HepG2 (cell line): ENCODE data around the gene NR3C2. TPM values are rescaled to one million over a fixed set of nuclear protein-coding genes. Genes with fewer than 3 reads are reported as not detected.

Experiments used
- ATAC-seq: fragments of 200-7000 bp; cut with Tn5 transposase; 3 replicates; pipeline ENCODE4 v1.9.1; 2020; ENCODE audit warnings: mild to moderate bottlenecking, moderate library complexity
- BruUV-seq: library from RNA; stranded (reverse); fragments of 400-500 nt; replicated peaks from 2 replicates; lab custom pipeline; 2021; lab: Mats Ljungman, UMichigan
- CTCF ChIA-PET: fragments of 300-600 bp; formaldehyde crosslinking; extraction: SDS; loops from one replicate; lab custom pipeline; 2021; ENCODE audit warnings: low total read pairs, inconsistent platforms, low intra/inter-chr PET ratio; lab: Yijun Ruan, JAX
- POLR2A ChIA-PET: fragments of 350-600 bp; sonication (Branson Sonifier 250); formaldehyde crosslinking; loops from one replicate; lab custom pipeline; 2020; ENCODE audit warnings: antibody characterized with exemption, inconsistent platforms; lab: Yijun Ruan, JAX
- DNase-seq: peaks from one replicate; pipeline ENCODE4 v3.0.0-alpha.2; 2015; ENCODE audit warnings: low spot score
- FAIRE-seq: peaks from 3 replicates; lab custom pipeline; 2011; peaks lifted over from hg19 to GRCh38; lab: Jason Lieb, UNC
- H2AFZ ChIP-seq: one replicate; pipeline ENCODE4 v1.6.1; 2011; ENCODE audit warnings: low read length, inconsistent platforms
- H3K27ac ChIP-seq: fragments of 300-600 bp; 3 replicates; pipeline ENCODE4 v1.8.0; 2011; ENCODE audit warnings: mixed run types, mild to moderate bottlenecking, mixed read lengths, low read length, inconsistent platforms; ENCODE audit not compliant: insufficient read depth; ENCODE audit errors: extremely low read length
- H3K27me3 ChIP-seq, 2 experiments: fragments of 200-600 bp in 1 of 2; 2 replicates in 1 of 2; 3 replicates in 1 of 2; pipeline versions ENCODE4 v1.6.0 to v1.8.0; 2011; ENCODE audit warnings: low read length in 2 of 2, mild to moderate bottlenecking in 2 of 2, moderate library complexity in 2 of 2, inconsistent platforms in 1 of 2; ENCODE audit not compliant: insufficient read depth in 2 of 2, control insufficient read depth in 1 of 2
- H3K36me3 ChIP-seq, 2 experiments: fragments of 200-600 bp in 1 of 2; replicated peaks in 1 of 2; 2 replicates in 1 of 2; 3 replicates in 1 of 2; pipeline versions ENCODE4 v1.5.1 to v1.8.0; 2011; ENCODE audit warnings: low read length in 2 of 2, inconsistent platforms in 1 of 2; ENCODE audit not compliant: insufficient read depth in 2 of 2, control insufficient read depth in 1 of 2
- H3K4me1 ChIP-seq: 2 replicates; pipeline ENCODE4 v1.5.1; 2012; ENCODE audit warnings: low read length, inconsistent platforms; ENCODE audit not compliant: insufficient read depth
- H3K4me2 ChIP-seq: 2 replicates; pipeline ENCODE4 v1.6.0; 2011; ENCODE audit warnings: low read depth, low read length, inconsistent platforms
- H3K4me3 ChIP-seq, 3 experiments: fragments of 200-600 bp in 1 of 3; sonication (generic), shearing (Covaris generic) in 1 of 3; replicated peaks in 1 of 3; 2 replicates each; pipeline ENCODE4 v1.5.1; 2011 to 2016; ENCODE audit warnings: low read length in 3 of 3, inconsistent platforms in 2 of 3, low read depth in 2 of 3, mild to moderate bottlenecking in 2 of 3, control low read depth in 1 of 3, mixed read lengths in 1 of 3; ENCODE audit not compliant: insufficient read depth in 1 of 3
- H3K79me2 ChIP-seq: one replicate; pipeline ENCODE4 v1.6.1; 2011; ENCODE audit warnings: low read length, inconsistent platforms; ENCODE audit not compliant: insufficient read depth
- H3K9ac ChIP-seq: 2 replicates; pipeline ENCODE4 v1.6.0; 2011; ENCODE audit warnings: mild to moderate bottlenecking, low read depth, low read length, inconsistent platforms; ENCODE audit not compliant: insufficient read depth
- H3K9me3 ChIP-seq: 2 replicates; pipeline ENCODE4 v1.5.1; 2012; ENCODE audit warnings: mild to moderate bottlenecking, low read length
- H4K20me1 ChIP-seq: 2 replicates; pipeline ENCODE4 v1.6.0; 2011; ENCODE audit warnings: inconsistent platforms, mild to moderate bottlenecking, low read length, moderate library complexity; ENCODE audit not compliant: insufficient read depth
- FOXC1 ChIP-seq: sonication (generic); formaldehyde crosslinking; IDR thresholded peaks from 2 replicates; pipeline ENCODE4 v1.8.0; 2022; ENCODE audit warnings: mild to moderate bottlenecking, missing genetic modification reagents, borderline replicate concordance
- HNRNPK ChIP-seq: fragments of 200-400 bp; formaldehyde crosslinking; IDR thresholded peaks from 2 replicates; pipeline ENCODE4 v1.6.1; 2018; ENCODE audit warnings: low read length, low read depth, moderate library complexity, mild to moderate bottlenecking; ENCODE audit not compliant: poor library complexity, severe bottlenecking
- NCOA1 ChIP-seq: sonication (generic); formaldehyde crosslinking; IDR thresholded peaks from 2 replicates; pipeline ENCODE4 v1.9.0; 2021; ENCODE audit warnings: missing genetic modification reagents
- POGZ ChIP-seq: sonication (generic); formaldehyde crosslinking; IDR thresholded peaks from 2 replicates; pipeline ENCODE4 v1.4.0; 2020; ENCODE audit warnings: mild to moderate bottlenecking, missing genetic modification reagents
- RCOR2 ChIP-seq: IDR thresholded peaks from 2 replicates; pipeline ENCODE4 v1.6.1; 2016; ENCODE audit warnings: missing biosample characterization, missing genetic modification reagents
- RORA ChIP-seq: sonication (generic); formaldehyde crosslinking; IDR thresholded peaks from 2 replicates; pipeline ENCODE4 v1.5.0; 2020; ENCODE audit warnings: mild to moderate bottlenecking, missing genetic modification reagents, moderate library complexity
- ZNF12 ChIP-seq: sonication (generic); formaldehyde crosslinking; IDR thresholded peaks from 2 replicates; pipeline ENCODE4 v1.5.0; 2020; ENCODE audit warnings: missing genetic modification reagents
- ZNF329 ChIP-seq: sonication (generic); formaldehyde crosslinking; IDR thresholded peaks from 2 replicates; pipeline ENCODE4 v1.9.0; 2021; ENCODE audit warnings: low read depth, mild to moderate bottlenecking, missing genetic modification reagents
- ZNF570 ChIP-seq: sonication (generic); formaldehyde crosslinking; IDR thresholded peaks from 2 replicates; pipeline ENCODE4 v1.4.0; 2020; ENCODE audit warnings: mild to moderate bottlenecking, missing genetic modification reagents, borderline replicate concordance
- ZNF619 ChIP-seq: sonication (generic); formaldehyde crosslinking; IDR thresholded peaks from 2 replicates; pipeline ENCODE4 v1.4.0; 2020; ENCODE audit warnings: mild to moderate bottlenecking, missing genetic modification reagents
- ZNF7 ChIP-seq: IDR thresholded peaks from 2 replicates; pipeline ENCODE4 v1.6.1; 2016; ENCODE audit warnings: missing biosample characterization, missing genetic modification reagents
- WGBS: methylation state at CpG from one replicate; pipeline ENCODE4 v1.1.6; 2017; ENCODE audit warnings: low lambda C conversion rate; 5-methylcytosine and 5-hydroxymethylcytosine counted together
- in situ Hi-C: cut with HindIII; loops from 2 replicates; pipeline ENCODE4 v1.10.0; 2017; ENCODE audit warnings: low pct_unique_long_range_greater_than_20kb; ENCODE audit not compliant: extremely low pct_ligation_motif_present
- intact Hi-C: fragments of 100-400 bp; cut with micrococcal nuclease; formaldehyde crosslinking; loops from one replicate; pipeline ENCODE4 v1.10.0; 2022; ENCODE audit not compliant: unreplicated experiment
- polyA plus RNA-seq, 8 experiments: library from polyadenylated mRNA; depleted of rRNA in 3 of 8; stranded (reverse) in 7 of 8; unstranded in 1 of 8; fragments of >200 nt; fragmentation: Illumina TruSeq in 4 of 8; extraction: Trizol in 4 of 8; gene quantifications; 2 replicates each; pipeline versions ENCODE4 v1.2.1 to v1.2.3, GENCODE V29; 2011 to 2016; ENCODE audit warnings: low read depth in 4 of 8, missing spikeins in 1 of 8, mixed read lengths in 1 of 8; ENCODE audit not compliant: insufficient read depth in 1 of 8
- total RNA-seq, 5 experiments: library from RNA; depleted of rRNA; stranded (reverse); fragments of >200 nt; fragmentation: Illumina TruSeq; extraction: Trizol; gene quantifications; 2 replicates each; pipeline ENCODE4 v1.2.3, GENCODE V29; 2016; ENCODE audit warnings: low read depth in 1 of 5
- TF ChIP-seq, protein P1 (sequence below): sonication (generic); formaldehyde crosslinking; IDR thresholded peaks from 2 replicates; pipeline ENCODE4 v1.9.0; 2021; ENCODE audit warnings: missing genetic modification reagents, mild to moderate bottlenecking, borderline replicate concordance
- TF ChIP-seq, protein P2 (sequence below): conservative IDR thresholded peaks from 2 replicates; pipeline ENCODE4 v1.6.1; 2018; ENCODE audit warnings: missing genetic modification reagents
- TF ChIP-seq, protein P3 (sequence below): sonication (generic); formaldehyde crosslinking; IDR thresholded peaks from 2 replicates; pipeline ENCODE4 v1.5.0; 2020; ENCODE audit warnings: missing genetic modification reagents
- TF ChIP-seq, protein P4 (sequence below): IDR thresholded peaks from 2 replicates; pipeline ENCODE4 v1.6.1; 2016; ENCODE audit warnings: low read depth

The NR3C2 gene
- total and polyA plus RNA-seq, 2 of the 13 experiments (the other 11 are each of a cell fraction or from before 2014, with no cell fraction given), result 0.26 to 0.46 TPM

DNA sequence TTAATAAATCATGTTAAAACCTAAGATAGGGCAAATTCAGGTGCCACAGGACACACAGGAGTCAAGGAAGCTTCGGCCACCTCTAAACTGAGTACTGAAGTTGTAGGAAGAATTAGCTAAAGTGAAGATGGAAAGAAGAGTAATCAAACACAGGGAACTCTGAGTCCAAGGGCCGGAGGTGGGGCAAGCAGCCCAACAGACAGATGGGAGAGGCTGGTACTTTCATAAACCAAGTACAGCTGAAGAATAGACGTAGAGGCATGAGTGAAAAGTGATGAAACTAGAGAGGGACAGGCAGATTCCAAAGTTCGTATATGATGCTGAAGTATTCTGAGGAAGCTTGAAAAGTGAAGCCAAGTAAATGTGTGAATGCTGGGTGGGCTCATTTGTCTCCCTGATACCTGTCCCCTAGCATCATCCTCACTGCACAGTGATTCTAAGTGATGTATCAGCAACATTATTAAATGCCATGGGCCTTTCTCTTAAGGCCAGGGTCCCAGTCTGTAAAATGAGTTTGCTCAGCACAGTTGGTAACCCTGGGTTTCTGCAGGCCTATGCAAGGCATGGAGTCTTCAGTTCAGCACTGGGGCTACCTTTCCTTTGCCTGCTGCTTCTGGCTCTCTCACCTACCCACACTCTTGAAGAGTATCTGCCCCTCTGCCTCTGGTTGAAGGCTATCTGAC lies 203.3 kb downstream of the NR3C2 start:
- no peaks in the 10 kb centered on the region for H3K36me3 ChIP-seq
- in situ Hi-C loops, result no loop called here
- BruUV-seq, result no TSS peak
- ChIA-PET POLR2A (no interaction called here), CTCF (no interaction called here)
- no peak for FAIRE-seq
- ATAC-seq, result no peak
- intact Hi-C loops, result no loop called here
- no peak overlapping the region for H3K4me2 ChIP-seq
- no peak overlapping the region for H2AFZ ChIP-seq
- no peak overlapping the region for H3K4me3 ChIP-seq
- no peaks in the 10 kb centered on the region for H3K4me1 ChIP-seq
- no peaks in the 10 kb centered on the region for H3K9me3 ChIP-seq
- H3K27ac ChIP-seq, result no peak overlapping the region
- TF ChIP-seq, protein P1, sequence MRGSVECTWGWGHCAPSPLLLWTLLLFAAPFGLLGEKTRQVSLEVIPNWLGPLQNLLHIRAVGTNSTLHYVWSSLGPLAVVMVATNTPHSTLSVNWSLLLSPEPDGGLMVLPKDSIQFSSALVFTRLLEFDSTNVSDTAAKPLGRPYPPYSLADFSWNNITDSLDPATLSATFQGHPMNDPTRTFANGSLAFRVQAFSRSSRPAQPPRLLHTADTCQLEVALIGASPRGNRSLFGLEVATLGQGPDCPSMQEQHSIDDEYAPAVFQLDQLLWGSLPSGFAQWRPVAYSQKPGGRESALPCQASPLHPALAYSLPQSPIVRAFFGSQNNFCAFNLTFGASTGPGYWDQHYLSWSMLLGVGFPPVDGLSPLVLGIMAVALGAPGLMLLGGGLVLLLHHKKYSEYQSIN (CRISPR knock-in tag), result no peak
- TF ChIP-seq, protein P2, sequence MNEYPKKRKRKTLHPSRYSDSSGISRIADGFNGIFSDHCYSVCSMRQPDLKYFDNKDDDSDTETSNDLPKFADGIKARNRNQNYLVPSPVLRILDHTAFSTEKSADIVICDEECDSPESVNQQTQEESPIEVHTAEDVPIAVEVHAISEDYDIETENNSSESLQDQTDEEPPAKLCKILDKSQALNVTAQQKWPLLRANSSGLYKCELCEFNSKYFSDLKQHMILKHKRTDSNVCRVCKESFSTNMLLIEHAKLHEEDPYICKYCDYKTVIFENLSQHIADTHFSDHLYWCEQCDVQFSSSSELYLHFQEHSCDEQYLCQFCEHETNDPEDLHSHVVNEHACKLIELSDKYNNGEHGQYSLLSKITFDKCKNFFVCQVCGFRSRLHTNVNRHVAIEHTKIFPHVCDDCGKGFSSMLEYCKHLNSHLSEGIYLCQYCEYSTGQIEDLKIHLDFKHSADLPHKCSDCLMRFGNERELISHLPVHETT (CRISPR knock-in tag), result no peak
- no peak for TF ChIP-seq HNRNPK
- no peak for TF ChIP-seq ZNF570 (CRISPR knock-in tag)
- TF ChIP-seq, protein P3, sequence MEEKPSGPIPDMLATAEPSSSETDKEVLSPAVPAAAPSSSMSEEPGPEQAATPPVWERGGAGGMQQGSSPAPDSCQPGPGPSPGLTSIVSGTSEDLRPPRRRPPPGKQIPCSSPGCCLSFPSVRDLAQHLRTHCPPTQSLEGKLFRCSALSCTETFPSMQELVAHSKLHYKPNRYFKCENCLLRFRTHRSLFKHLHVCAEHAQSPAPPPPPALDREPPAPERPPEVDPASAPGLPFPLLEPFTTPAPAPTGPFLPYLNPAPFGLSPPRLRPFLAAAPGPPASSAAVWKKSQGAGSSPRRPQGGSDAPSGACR, result no peak
- no peak for TF ChIP-seq POGZ (CRISPR knock-in tag)
- TF ChIP-seq, protein P4, sequence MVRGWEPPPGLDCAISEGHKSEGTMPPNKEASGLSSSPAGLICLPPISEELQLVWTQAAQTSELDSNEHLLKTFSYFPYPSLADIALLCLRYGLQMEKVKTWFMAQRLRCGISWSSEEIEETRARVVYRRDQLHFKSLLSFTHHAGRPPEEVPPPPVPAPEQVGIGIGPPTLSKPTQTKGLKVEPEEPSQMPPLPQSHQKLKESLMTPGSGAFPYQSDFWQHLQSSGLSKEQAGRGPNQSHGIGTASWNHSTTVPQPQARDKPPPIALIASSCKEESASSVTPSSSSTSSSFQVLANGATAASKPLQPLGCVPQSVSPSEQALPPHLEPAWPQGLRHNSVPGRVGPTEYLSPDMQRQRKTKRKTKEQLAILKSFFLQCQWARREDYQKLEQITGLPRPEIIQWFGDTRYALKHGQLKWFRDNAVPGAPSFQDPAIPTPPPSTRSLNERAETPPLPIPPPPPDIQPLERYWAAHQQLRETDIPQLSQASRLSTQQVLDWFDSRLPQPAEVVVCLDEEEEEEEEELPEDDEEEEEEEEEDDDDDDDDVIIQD (CRISPR knock-in tag), result no peak
- TF ChIP-seq ZNF7, result no peak
- TF ChIP-seq ZNF619 (CRISPR knock-in tag), result no peak
- TF ChIP-seq FOXC1 (CRISPR knock-in tag), result no peak
- TF ChIP-seq RORA, result no peak
- TF ChIP-seq ZNF12, result no peak
- no peak for TF ChIP-seq NCOA1 (CRISPR knock-in tag)
- no peak for TF ChIP-seq ZNF329 (CRISPR knock-in tag)
- no peak for TF ChIP-seq RCOR2 (CRISPR knock-in tag)
- H3K27me3 ChIP-seq, result no peaks in the 10 kb centered on the region
- H3K79me2 ChIP-seq, result no peaks in the 10 kb centered on the region
- WGBS, result 3% methylated on average over 4 of the region's 4 CpGs
- H3K9ac ChIP-seq, result no peak overlapping the region
- no peak for DNase-seq
- H4K20me1 ChIP-seq, result no peaks in the 10 kb centered on the region
